ENCODE results near the gene ANKS1A. TPM values are rescaled to one million over a fixed set of nuclear protein-coding genes. Genes with fewer than 3 reads are reported as not detected.

ANKS1A gene
- total and polyA plus RNA-seq, 12 donors: 7.1 to 36.3 (median 29.9) TPM

GRCh38 chr6:34951731-34952130 lies 62.7 kb downstream of the ANKS1A start:
- Histone ChIP-seq H3K27me3 (no peaks in the 10 kb centered on the region), H3K27ac (no peak overlapping the region), H3K4me1 (peaks cover 0 to 44% (median 33%) of the 10 kb centered on the region in 9 donors), H3K4me3 (no peak overlapping the region), H3K36me3 (no peaks in the 10 kb centered on the region), H3K9me3 (no peaks in the 10 kb centered on the region)
- no peak for ATAC-seq
- TF ChIP-seq CTCF (IDR thresholded peaks at IDR 0.05): no peak
- no peak for DNase-seq
- WGBS, 2 donors: 93 to 95% methylated on average over 4 of the region's 4 CpGs
- intact Hi-C loops (cut with DNase I): no loop called here

GRCh38 chr6:34953061-34954025 lies 64.3 kb downstream of the ANKS1A start:
- H3K4me3 ChIP-seq: no peak overlapping the region
- no peaks in the 10 kb centered on the region for H3K36me3 ChIP-seq
- peak in 2 of 8 donors; percentile 35 to 55 for ATAC-seq
- WGBS, 2 donors: 72 to 75% methylated on average over 2 of the region's 2 CpGs
- TF ChIP-seq CTCF (IDR thresholded peaks at IDR 0.05): no peak
- DNase-seq: no peak
- no peaks in the 10 kb centered on the region for H3K9me3 ChIP-seq
- H3K27ac ChIP-seq: peak overlapping the region in 4 of 10 donors; percentile 19 to 27 (median 22)
- H3K27me3 ChIP-seq: no peaks in the 10 kb centered on the region
- intact Hi-C loops (cut with DNase I): no loop called here
- H3K4me1 ChIP-seq: peaks cover 3 to 60% (median 49%) of the 10 kb centered on the region in 9 donors

GRCh38 chr6:34955442-34955841 lies 66.4 kb downstream of the ANKS1A start:
- ATAC-seq: peak in 3 of 8 donors; percentile 24 to 44 (median 28)
- WGBS, 2 donors: 50 to 61% methylated on average over 3 of the region's 3 CpGs
- peaks cover 3 to 79% (median 70%) of the 10 kb centered on the region in 9 donors for H3K4me1 ChIP-seq

More at GRCh38 chr6:34955442-34955841, 66.4 kb downstream of the ANKS1A start:
- Histone ChIP-seq H3K27me3 (no peaks in the 10 kb centered on the region), H3K27ac (peak overlapping the region in 2 of 10 donors; percentile 37 to 74), H3K36me3 (no peaks in the 10 kb centered on the region), H3K9me3 (no peaks in the 10 kb centered on the region), H3K4me3 (no peak overlapping the region)
- no peak for TF ChIP-seq CTCF (IDR thresholded peaks at IDR 0.05)
- DNase-seq: no peak
- intact Hi-C loops (cut with DNase I): loop anchor here in 4 of 10 donors (5.0 kb wide), 3 partner anchors 53 to 68 kb away; partner anchors contain the start of genes ANKS1A (in 2 of the 4) and TAF11 (in 2 of the 4)
